CD14-positive monocyte (primary cell): Measurements from ENCODE around the gene PTRH1. TPM values are rescaled to one million over a fixed set of nuclear protein-coding genes. Genes with fewer than 3 reads are reported as not detected.

Source experiments
- DNase-seq, 3 donors: peaks; one replicate each; pipeline ENCODE4 v3.0.0-alpha.2; 2011 to 2022
- H2AFZ ChIP-seq: 2 replicates; pipeline ENCODE4 v1.6.0; 2012; ENCODE audit warnings: mild to moderate bottlenecking, low read depth, low read length, inconsistent platforms; ENCODE audit not compliant: insufficient read depth, poor library complexity, severe bottlenecking
- H3K27ac ChIP-seq, 2 donors: 1 replicate in 1 of 2; 2 replicates in 1 of 2; pipeline ENCODE4 v1.5.1; 2012 to 2013; ENCODE audit warnings: low read length in 2 of 2, control low read depth in 1 of 2, inconsistent platforms in 1 of 2, low read depth in 1 of 2, mild to moderate bottlenecking in 1 of 2
- H3K27me3 ChIP-seq, 2 donors: one replicate each; pipeline versions ENCODE4 v1.6.0 to v1.6.1; 2011 to 2013; ENCODE audit warnings: low read length in 2 of 2; ENCODE audit not compliant: control insufficient read depth in 2 of 2, insufficient read depth in 2 of 2
- H3K36me3 ChIP-seq, 2 donors: replicated peaks in 1 of 2; 1 replicate in 1 of 2; 2 replicates in 1 of 2; pipeline versions ENCODE4 v1.5.1 to v1.6.1; 2012 to 2013; ENCODE audit warnings: low read length in 2 of 2, control low read depth in 1 of 2, inconsistent platforms in 1 of 2, mild to moderate bottlenecking in 1 of 2; ENCODE audit not compliant: insufficient read depth in 2 of 2, control insufficient read depth in 1 of 2
- H3K4me1 ChIP-seq, 2 donors: 1 replicate in 1 of 2; 2 replicates in 1 of 2; pipeline versions ENCODE4 v1.5.1 to v1.6.1; 2012 to 2013; ENCODE audit warnings: low read length in 2 of 2, control low read depth in 1 of 2, inconsistent platforms in 1 of 2, mild to moderate bottlenecking in 1 of 2, moderate library complexity in 1 of 2; ENCODE audit not compliant: insufficient read depth in 2 of 2, control insufficient read depth in 1 of 2
- H3K4me2 ChIP-seq: replicated peaks from 2 replicates; pipeline ENCODE3; 2012; ENCODE audit warnings: low read length, moderate library complexity, mild to moderate bottlenecking; ENCODE audit not compliant: poor library complexity, severe bottlenecking; ENCODE audit errors: extremely low read depth
- H3K4me3 ChIP-seq, 3 experiments: fragments of 200-600 bp in 1 of 3; sonication (generic) in 1 of 3; replicated peaks in 1 of 3; 1 replicate in 2 of 3; 2 replicates in 1 of 3; pipeline ENCODE4 v1.5.1; 2011 to 2013; ENCODE audit warnings: low read length in 3 of 3, mild to moderate bottlenecking in 3 of 3, control low read depth in 2 of 3, low read depth in 2 of 3, inconsistent platforms in 1 of 3, moderate library complexity in 1 of 3
- H3K79me2 ChIP-seq: 2 replicates; pipeline ENCODE4 v1.6.0; 2012; ENCODE audit warnings: mild to moderate bottlenecking, control low read depth, inconsistent platforms, low read length, moderate library complexity; ENCODE audit not compliant: insufficient read depth
- H3K9ac ChIP-seq: 2 replicates; pipeline ENCODE4 v1.6.0; 2017; ENCODE audit warnings: low read length, mild to moderate bottlenecking; ENCODE audit not compliant: insufficient read depth, poor library complexity, severe bottlenecking
- H3K9me3 ChIP-seq, 2 donors: replicated peaks in 1 of 2; 1 replicate in 1 of 2; 2 replicates in 1 of 2; pipeline versions ENCODE4 v1.5.1 to v1.6.1; 2012 to 2013; ENCODE audit warnings: low read length in 2 of 2, control low read depth in 1 of 2; ENCODE audit not compliant: control insufficient read depth in 1 of 2, insufficient read depth in 1 of 2
- H4K20me1 ChIP-seq: 2 replicates; pipeline ENCODE4 v1.6.0; 2012; ENCODE audit warnings: mild to moderate bottlenecking, low read length, control low read depth, moderate library complexity; ENCODE audit not compliant: insufficient read depth
- H3K27ac Mint-ChIP-seq, 7 donors: one replicate each; pipeline ENCODE4 v1.8.0; 2020; ENCODE audit warnings: mild to moderate bottlenecking in 7 of 7, mixed read lengths in 7 of 7, moderate library complexity in 6 of 7, inconsistent platforms in 2 of 7
- H3K27me3 Mint-ChIP-seq, 3 donors: one replicate each; pipeline ENCODE4 v1.8.0; 2021 to 2022; ENCODE audit warnings: low read depth in 3 of 3, mild to moderate bottlenecking in 3 of 3, mixed read lengths in 3 of 3, moderate library complexity in 3 of 3, inconsistent platforms in 1 of 3
- H3K36me3 Mint-ChIP-seq, 2 donors: one replicate each; pipeline ENCODE4 v1.8.0; 2020; ENCODE audit warnings: mixed read lengths in 2 of 2, inconsistent platforms in 1 of 2, mild to moderate bottlenecking in 1 of 2
- H3K4me1 Mint-ChIP-seq: one replicate; pipeline ENCODE4 v1.8.0; 2020; ENCODE audit warnings: mild to moderate bottlenecking, mixed read lengths
- H3K4me3 Mint-ChIP-seq, 2 donors: one replicate each; pipeline ENCODE4 v1.8.0; 2020; ENCODE audit warnings: mild to moderate bottlenecking in 2 of 2, mixed read lengths in 2 of 2, moderate library complexity in 1 of 2
- H3K9me3 Mint-ChIP-seq, 7 donors: one replicate each; pipeline ENCODE4 v1.8.0; 2020 to 2022; ENCODE audit warnings: mixed read lengths in 7 of 7, mild to moderate bottlenecking in 6 of 7, moderate library complexity in 6 of 7, inconsistent platforms in 2 of 7
- WGBS: methylation state at CpG from one replicate; pipeline ENCODE4 v1.1.5; 2013; ENCODE audit warnings: missing lambda C conversion rate; ENCODE audit not compliant: insufficient coverage; 5-methylcytosine and 5-hydroxymethylcytosine counted together
- intact Hi-C, 2 donors: fragments of 100-400 bp; cut with micrococcal nuclease; formaldehyde crosslinking; loops; one replicate each; pipeline versions ENCODE4 v1.15.0 to v1.15.1; 2023
- polyA plus RNA-seq, 3 donors: library from polyadenylated mRNA; depleted of rRNA in 1 of 3; unstranded in 2 of 3; stranded (reverse) in 1 of 3; fragments of 300-500 nt in 2 of 3; fragments of >200 nt in 1 of 3; fragmentation: Illumina TruSeq in 2 of 3; gene quantifications; 1 replicate in 2 of 3; 2 replicates in 1 of 3; pipeline ENCODE4 v1.2.3, GENCODE V29; 2012 to 2021
- TF ChIP-seq, protein P1 (sequence below): fragments of 200-600 bp; IDR thresholded peaks from one replicate; pipeline ENCODE4 v1.8.0; 2022; ENCODE audit warnings: antibody characterized with exemption, mild to moderate bottlenecking

PTRH1 gene
- polyA plus RNA-seq, 3 donors: 6.9 to 19.9 (median 19.5) TPM

GRCh38 chr9:127744398-127745110 is 29.1 kb upstream of the PTRH1 start:
- Mint-ChIP-seq H3K36me3 (peaks cover 71 to 98% of the 10 kb centered on the region in 2 donors), H3K4me3 (no peak overlapping the region), H3K4me1 (peaks cover 3% of the 10 kb centered on the region), H3K9me3 (no peaks in the 10 kb centered on the region), H3K27ac (peak overlapping the region in 4 of 7 donors; percentile 6 to 81 (median 60)), H3K27me3 (no peaks in the 10 kb centered on the region)
- Histone ChIP-seq H3K36me3 (peaks cover 92 to 98% of the 10 kb centered on the region in 2 donors), H3K4me3 (no peak overlapping the region), H3K4me1 (peaks cover 0 to 9% of the 10 kb centered on the region in 2 donors), H3K4me2 (no peak overlapping the region), H3K27ac (peak overlapping the region in 1 of 2 donors; percentile 41), H3K9me3 (no peaks in the 10 kb centered on the region), H3K9ac (no peak overlapping the region), H3K27me3 (no peaks in the 10 kb centered on the region), H4K20me1 (peaks cover 98% of the 10 kb centered on the region), H3K79me2 (peaks cover 12% of the 10 kb centered on the region), H2AFZ (no peak overlapping the region)
- TF ChIP-seq, protein P1, sequence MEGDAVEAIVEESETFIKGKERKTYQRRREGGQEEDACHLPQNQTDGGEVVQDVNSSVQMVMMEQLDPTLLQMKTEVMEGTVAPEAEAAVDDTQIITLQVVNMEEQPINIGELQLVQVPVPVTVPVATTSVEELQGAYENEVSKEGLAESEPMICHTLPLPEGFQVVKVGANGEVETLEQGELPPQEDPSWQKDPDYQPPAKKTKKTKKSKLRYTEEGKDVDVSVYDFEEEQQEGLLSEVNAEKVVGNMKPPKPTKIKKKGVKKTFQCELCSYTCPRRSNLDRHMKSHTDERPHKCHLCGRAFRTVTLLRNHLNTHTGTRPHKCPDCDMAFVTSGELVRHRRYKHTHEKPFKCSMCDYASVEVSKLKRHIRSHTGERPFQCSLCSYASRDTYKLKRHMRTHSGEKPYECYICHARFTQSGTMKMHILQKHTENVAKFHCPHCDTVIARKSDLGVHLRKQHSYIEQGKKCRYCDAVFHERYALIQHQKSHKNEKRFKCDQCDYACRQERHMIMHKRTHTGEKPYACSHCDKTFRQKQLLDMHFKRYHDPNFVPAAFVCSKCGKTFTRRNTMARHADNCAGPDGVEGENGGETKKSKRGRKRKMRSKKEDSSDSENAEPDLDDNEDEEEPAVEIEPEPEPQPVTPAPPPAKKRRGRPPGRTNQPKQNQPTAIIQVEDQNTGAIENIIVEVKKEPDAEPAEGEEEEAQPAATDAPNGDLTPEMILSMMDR: no peak
- intact Hi-C loops: no loop called here
- 95% methylated on average over 13 of the region's 19 CpGs for WGBS
- DNase-seq: no peak

DNA sequence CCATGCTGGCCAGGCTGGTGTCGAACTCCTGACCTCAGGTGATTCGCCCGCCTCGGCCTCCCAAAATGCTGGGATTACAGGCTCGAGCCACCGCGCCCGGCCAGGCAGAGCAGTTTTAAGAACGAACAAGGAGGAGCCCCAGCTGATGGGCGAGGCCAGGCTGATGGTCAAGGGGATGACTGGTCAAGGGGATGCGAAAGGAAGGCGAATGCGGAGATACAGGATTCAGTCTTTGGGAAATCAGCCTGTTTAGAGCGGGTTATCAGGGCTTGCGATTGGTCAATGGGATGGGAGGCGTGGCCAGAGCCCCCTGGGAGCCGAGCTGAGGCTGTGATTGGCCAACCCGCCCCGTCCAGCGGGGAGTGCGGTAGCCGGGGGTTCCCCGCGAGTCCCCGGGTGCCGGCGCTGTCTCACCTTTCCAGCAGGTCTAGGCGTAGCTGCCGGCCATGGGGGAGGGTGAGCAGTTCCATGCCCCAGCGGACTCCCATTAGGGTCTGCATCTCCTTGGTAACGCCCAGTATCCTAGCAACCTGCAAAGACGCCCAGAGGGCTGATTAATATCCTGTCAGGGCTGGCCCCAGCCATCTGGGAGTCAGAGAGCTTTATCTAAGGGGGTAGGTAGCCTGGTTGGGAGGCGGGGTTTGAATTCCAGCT is 27.1 kb upstream of the PTRH1 start:
- Histone ChIP-seq H3K4me3 (no peak overlapping the region), H3K9me3 (no peaks in the 10 kb centered on the region), H3K9ac (no peak overlapping the region), H3K27me3 (no peaks in the 10 kb centered on the region), H3K36me3 (peaks cover 89 to 98% of the 10 kb centered on the region in 2 donors), H3K27ac (no peak overlapping the region), H3K4me1 (peaks cover 0 to 9% of the 10 kb centered on the region in 2 donors), H3K4me2 (no peak overlapping the region), H4K20me1 (peaks cover 94% of the 10 kb centered on the region), H3K79me2 (peaks cover 2% of the 10 kb centered on the region), H2AFZ (no peak overlapping the region)
- no peak for DNase-seq
- TF ChIP-seq, protein P1: no peak
- Mint-ChIP-seq H3K4me1 (peaks cover 3% of the 10 kb centered on the region), H3K27me3 (no peaks in the 10 kb centered on the region), H3K27ac (peak overlapping the region in 4 of 7 donors; percentile 34 to 86 (median 52)), H3K36me3 (peaks cover 68 to 97% of the 10 kb centered on the region in 2 donors), H3K9me3 (no peaks in the 10 kb centered on the region), H3K4me3 (no peak overlapping the region)
- intact Hi-C loops: no loop called here
- 97% methylated on average over 27 of the region's 33 CpGs for WGBS
